GM23338 (cell line): ENCODE data around the gene SP6. TPM values are rescaled to one million over a fixed set of nuclear protein-coding genes. Genes with fewer than 3 reads are reported as not detected.

Source experiments
- ATAC-seq: fragments of 200-7000 bp; cut with Tn5 transposase; 3 replicates; pipeline ENCODE4 v1.9.1; 2020
- DNase-seq: peaks from one replicate; pipeline ENCODE4 v3.0.0-alpha.2; 2015; ENCODE audit warnings: low spot score
- H2AFZ ChIP-seq: fragments of 200-600 bp; sonication (generic); 2 replicates; pipeline ENCODE4 v1.8.0; 2016; ENCODE audit warnings: antibody characterized with exemption, mild to moderate bottlenecking, moderate library complexity
- H3F3A ChIP-seq: fragments of 200-600 bp; sonication (generic); replicated peaks from 2 replicates; pipeline ENCODE4 v1.8.0; 2017; ENCODE audit warnings: antibody characterized with exemption, mixed run types, low read depth
- H3K27ac ChIP-seq: fragments of 200-600 bp; sonication (generic); 2 replicates; pipeline ENCODE4 v1.6.1; 2016; ENCODE audit warnings: low read depth
- H3K27me3 ChIP-seq: fragments of 200-600 bp; sonication (generic); 2 replicates; pipeline ENCODE4 v1.8.0; 2016; ENCODE audit warnings: mild to moderate bottlenecking, mixed run types, moderate library complexity; ENCODE audit not compliant: insufficient read depth
- H3K36me3 ChIP-seq: fragments of 200-600 bp; sonication (generic); 2 replicates; pipeline ENCODE4 v1.8.0; 2016; ENCODE audit warnings: mild to moderate bottlenecking; ENCODE audit not compliant: insufficient read depth
- H3K4me1 ChIP-seq: fragments of 200-600 bp; sonication (generic); 2 replicates; pipeline ENCODE4 v1.8.0; 2016; ENCODE audit warnings: mild to moderate bottlenecking, moderate library complexity; ENCODE audit not compliant: insufficient read depth
- H3K4me2 ChIP-seq: fragments of 200-600 bp; sonication (generic); 2 replicates; pipeline ENCODE4 v1.7.1; 2017; ENCODE audit warnings: mixed run types
- H3K4me3 ChIP-seq: fragments of 200-600 bp; sonication (generic); 2 replicates; pipeline ENCODE4 v1.6.1; 2016; ENCODE audit warnings: mixed run types
- H3K79me2 ChIP-seq: fragments of 200-600 bp; sonication (generic); replicated peaks from 2 replicates; pipeline ENCODE4 v1.8.0; 2017; ENCODE audit warnings: mild to moderate bottlenecking; ENCODE audit not compliant: insufficient read depth
- H3K9me2 ChIP-seq: fragments of 200-600 bp; sonication (generic); 2 replicates; pipeline ENCODE4 v1.8.0; 2017; ENCODE audit not compliant: insufficient read depth
- H4K20me1 ChIP-seq: fragments of 200-600 bp; sonication (generic); replicated peaks from 2 replicates; pipeline ENCODE4 v1.8.0; 2017; ENCODE audit warnings: mild to moderate bottlenecking; ENCODE audit not compliant: insufficient read depth
- H3K27ac Mint-ChIP-seq: 2 replicates; pipeline ENCODE4 v1.8.0; 2020; ENCODE audit warnings: inconsistent platforms, mild to moderate bottlenecking, moderate library complexity, mixed read lengths
- H3K27me3 Mint-ChIP-seq: 3 replicates; pipeline ENCODE4 v1.8.0; 2022; ENCODE audit warnings: low read depth, mild to moderate bottlenecking, moderate library complexity, mixed read lengths, inconsistent platforms; ENCODE audit not compliant: insufficient read depth, poor library complexity
- H3K36me3 Mint-ChIP-seq: 3 replicates; pipeline ENCODE4 v1.8.0; 2021; ENCODE audit warnings: low read depth, mild to moderate bottlenecking, inconsistent platforms, moderate library complexity, mixed read lengths
- H3K4me1 Mint-ChIP-seq: 3 replicates; pipeline ENCODE4 v1.8.0; 2020; ENCODE audit warnings: mild to moderate bottlenecking, inconsistent platforms, mixed read lengths
- H3K4me3 Mint-ChIP-seq: 3 replicates; pipeline ENCODE4 v1.8.0; 2021; ENCODE audit warnings: moderate library complexity, mild to moderate bottlenecking, inconsistent platforms, mixed read lengths
- H3K9me3 Mint-ChIP-seq: 3 replicates; pipeline ENCODE4 v1.8.0; 2020; ENCODE audit warnings: moderate library complexity, mild to moderate bottlenecking, inconsistent platforms, mixed read lengths
- CREB1 ChIP-seq: fragments of 250-450 bp; sonication (Bioruptor Pico); IDR thresholded peaks from 2 replicates; pipeline ENCODE4 v1.5.0; 2020; ENCODE audit warnings: low read depth, mild to moderate bottlenecking, moderate library complexity
- EZH2 ChIP-seq: fragments of 200-600 bp; sonication (generic); IDR thresholded peaks from one replicate; pipeline ENCODE4 v1.8.0; 2017; ENCODE audit warnings: antibody characterized with exemption, mild to moderate bottlenecking, low read depth; ENCODE audit not compliant: unreplicated experiment
- EZH2phosphoT487 ChIP-seq: fragments of 200-600 bp; sonication (generic); IDR thresholded peaks from one replicate; pipeline ENCODE4 v1.8.1; 2018; ENCODE audit warnings: antibody characterized with exemption; ENCODE audit not compliant: unreplicated experiment
- JUNB ChIP-seq: IDR thresholded peaks from one replicate; pipeline ENCODE4 v1.6.1; 2016; ENCODE audit warnings: antibody characterized with exemption; ENCODE audit not compliant: unreplicated experiment
- NANOG ChIP-seq: IDR thresholded peaks from 2 replicates; pipeline ENCODE4 v1.6.1; 2016; ENCODE audit warnings: antibody characterized with exemption, borderline replicate concordance
- ZNF114 ChIP-seq: fragments of 250-450 bp; sonication (Bioruptor Pico); IDR thresholded peaks from 2 replicates; pipeline ENCODE4 v1.5.0; 2020; ENCODE audit warnings: mild to moderate bottlenecking, moderate library complexity
- polyA plus RNA-seq: library from polyadenylated mRNA; unstranded; fragments of >200 nt; fragmentation: Nextera tagmentation; extraction: Ambion mirVana; gene quantifications from 2 replicates; pipeline ENCODE4 v1.2.1, GENCODE V29; 2016
- total RNA-seq: library from RNA; depleted of rRNA; stranded (reverse); fragments of >200 nt; shearing (Covaris generic); gene quantifications from 2 replicates; pipeline ENCODE4 v1.2.3, GENCODE V29; 2014
- TF ChIP-seq, protein P1 (sequence below), 2 experiments: fragments of 200-600 bp in 1 of 2; sonication (generic) in 1 of 2; conservative IDR thresholded peaks; 2 replicates each; pipeline versions ENCODE4 v1.5.1 to v1.6.1; 2016 to 2017; ENCODE audit warnings: antibody characterized with exemption in 2 of 2, low read depth in 2 of 2, mild to moderate bottlenecking in 2 of 2, moderate library complexity in 1 of 2
- TF ChIP-seq, protein P2 (sequence below): IDR thresholded peaks from 2 replicates; pipeline ENCODE4 v1.6.1; 2016; ENCODE audit warnings: antibody characterized with exemption
- TF ChIP-seq, protein P3 (sequence below): fragments of 250-450 bp; sonication (Bioruptor Pico); IDR thresholded peaks from 2 replicates; pipeline ENCODE4 v1.5.0; 2020; ENCODE audit warnings: mild to moderate bottlenecking, moderate library complexity

The SP6 gene
- total and polyA plus RNA-seq, 2 experiments from 2014 or later = 0.13 to 1.0 TPM

DNA sequence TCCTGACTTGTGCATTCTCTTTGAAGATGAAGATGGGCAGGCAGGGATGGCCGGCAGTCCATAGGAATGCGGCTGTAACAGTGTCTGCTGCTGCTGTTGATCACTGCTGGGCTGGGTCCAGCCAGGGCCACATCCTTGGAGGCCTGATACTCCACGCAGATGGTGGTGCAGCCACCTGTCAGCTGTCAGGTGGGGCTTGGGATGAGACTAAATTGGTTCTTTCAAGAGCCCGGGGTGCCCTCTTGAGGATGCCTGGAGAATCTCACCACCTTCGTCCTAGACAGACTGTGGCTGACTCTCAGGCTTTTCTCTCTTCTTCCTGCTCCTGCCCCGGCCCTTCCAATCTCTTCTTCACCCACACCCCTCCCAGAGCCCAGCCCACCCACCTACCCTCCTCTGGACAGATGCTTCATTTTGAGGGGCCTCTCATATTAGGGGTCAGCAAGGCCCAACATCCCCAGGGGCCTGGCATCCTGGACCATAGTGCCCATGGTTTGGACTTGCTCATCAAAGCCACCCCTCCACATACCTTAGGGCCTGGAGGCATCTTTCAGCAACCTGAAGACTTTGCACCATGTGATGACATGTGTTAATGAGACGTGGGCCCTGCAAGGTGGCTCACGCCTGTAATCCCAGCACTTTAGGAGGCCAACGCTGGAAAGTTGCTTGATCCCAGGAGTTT lies 48.5 kb downstream of the SP6 start:
- Mint-ChIP-seq H3K9me3 (no peaks in the 10 kb centered on the region), H3K27me3 (peaks cover 8% of the 10 kb centered on the region), H3K4me1 (no peaks in the 10 kb centered on the region), H3K27ac (no peak overlapping the region), H3K4me3 (no peak overlapping the region), H3K36me3 (no peaks in the 10 kb centered on the region)
- no peaks in the 10 kb centered on the region for H3K9me2 ChIP-seq
- H3F3A ChIP-seq = no peaks in the 10 kb centered on the region
- H3K4me2 ChIP-seq = no peak overlapping the region
- no peaks in the 10 kb centered on the region for H3K27me3 ChIP-seq
- no peaks in the 10 kb centered on the region for H3K79me2 ChIP-seq
- H3K4me1 ChIP-seq = no peaks in the 10 kb centered on the region
- ATAC-seq = peak; percentile 98
- DNase-seq = peak; percentile 91
- H3K36me3 ChIP-seq = no peaks in the 10 kb centered on the region
- no peak overlapping the region for H3K27ac ChIP-seq
- TF ChIP-seq EZH2phosphoT487 = no peak
- no peak for TF ChIP-seq ZNF114
- no peak for TF ChIP-seq JUNB
- no peak for TF ChIP-seq CREB1 (CRISPR knock-in tag)
- TF ChIP-seq, protein P1, sequence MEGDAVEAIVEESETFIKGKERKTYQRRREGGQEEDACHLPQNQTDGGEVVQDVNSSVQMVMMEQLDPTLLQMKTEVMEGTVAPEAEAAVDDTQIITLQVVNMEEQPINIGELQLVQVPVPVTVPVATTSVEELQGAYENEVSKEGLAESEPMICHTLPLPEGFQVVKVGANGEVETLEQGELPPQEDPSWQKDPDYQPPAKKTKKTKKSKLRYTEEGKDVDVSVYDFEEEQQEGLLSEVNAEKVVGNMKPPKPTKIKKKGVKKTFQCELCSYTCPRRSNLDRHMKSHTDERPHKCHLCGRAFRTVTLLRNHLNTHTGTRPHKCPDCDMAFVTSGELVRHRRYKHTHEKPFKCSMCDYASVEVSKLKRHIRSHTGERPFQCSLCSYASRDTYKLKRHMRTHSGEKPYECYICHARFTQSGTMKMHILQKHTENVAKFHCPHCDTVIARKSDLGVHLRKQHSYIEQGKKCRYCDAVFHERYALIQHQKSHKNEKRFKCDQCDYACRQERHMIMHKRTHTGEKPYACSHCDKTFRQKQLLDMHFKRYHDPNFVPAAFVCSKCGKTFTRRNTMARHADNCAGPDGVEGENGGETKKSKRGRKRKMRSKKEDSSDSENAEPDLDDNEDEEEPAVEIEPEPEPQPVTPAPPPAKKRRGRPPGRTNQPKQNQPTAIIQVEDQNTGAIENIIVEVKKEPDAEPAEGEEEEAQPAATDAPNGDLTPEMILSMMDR (conservative IDR thresholded peaks at IDR 0.05; ENCODE audit: low read depth in 2 of 2) = peak; percentile 65 to 83
- no peak for TF ChIP-seq NANOG
- H4K20me1 ChIP-seq = no peaks in the 10 kb centered on the region; the same call in 1 of the 2 replicates
- H3K4me3 ChIP-seq = no peak overlapping the region
- no peak overlapping the region for H2AFZ ChIP-seq

DNA sequence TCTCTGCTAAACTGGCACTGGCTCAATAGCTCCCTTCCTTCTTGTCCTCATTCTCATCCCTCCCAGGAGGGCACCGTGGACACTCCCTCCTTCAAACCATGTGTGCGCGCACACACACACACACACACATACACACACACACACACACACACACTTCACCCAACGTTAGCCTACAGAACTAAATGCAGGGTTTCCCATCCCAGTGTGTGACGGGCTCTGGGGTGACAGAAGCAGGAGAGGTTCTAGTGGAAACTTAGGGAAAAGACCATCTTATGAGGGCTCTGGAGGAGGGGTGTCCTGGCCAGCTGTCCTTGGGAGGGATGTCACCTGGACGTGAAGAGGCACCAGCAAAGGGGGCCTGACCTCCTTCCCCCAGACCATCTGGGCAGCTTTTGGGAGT lies 49.1 kb downstream of the SP6 start:
- no peak for ATAC-seq
- Mint-ChIP-seq H3K27ac (no peak overlapping the region), H3K9me3 (no peaks in the 10 kb centered on the region), H3K27me3 (peaks cover 8% of the 10 kb centered on the region), H3K36me3 (no peaks in the 10 kb centered on the region), H3K4me3 (no peak overlapping the region), H3K4me1 (no peaks in the 10 kb centered on the region)
- no peak overlapping the region for H3K27ac ChIP-seq
- H4K20me1 ChIP-seq = no peaks in the 10 kb centered on the region; the same call in 1 of the 2 replicates
- H2AFZ ChIP-seq = no peak overlapping the region
- no peak overlapping the region for H3K4me2 ChIP-seq
- no peaks in the 10 kb centered on the region for H3F3A ChIP-seq
- no peaks in the 10 kb centered on the region for H3K79me2 ChIP-seq
- no peaks in the 10 kb centered on the region for H3K36me3 ChIP-seq
- H3K4me3 ChIP-seq = no peak overlapping the region
- no peaks in the 10 kb centered on the region for H3K4me1 ChIP-seq
- H3K9me2 ChIP-seq = no peaks in the 10 kb centered on the region
- no peak for DNase-seq
- no peaks in the 10 kb centered on the region for H3K27me3 ChIP-seq
- TF ChIP-seq NANOG = no peak
- no peak for TF ChIP-seq EZH2
- TF ChIP-seq, protein P2, sequence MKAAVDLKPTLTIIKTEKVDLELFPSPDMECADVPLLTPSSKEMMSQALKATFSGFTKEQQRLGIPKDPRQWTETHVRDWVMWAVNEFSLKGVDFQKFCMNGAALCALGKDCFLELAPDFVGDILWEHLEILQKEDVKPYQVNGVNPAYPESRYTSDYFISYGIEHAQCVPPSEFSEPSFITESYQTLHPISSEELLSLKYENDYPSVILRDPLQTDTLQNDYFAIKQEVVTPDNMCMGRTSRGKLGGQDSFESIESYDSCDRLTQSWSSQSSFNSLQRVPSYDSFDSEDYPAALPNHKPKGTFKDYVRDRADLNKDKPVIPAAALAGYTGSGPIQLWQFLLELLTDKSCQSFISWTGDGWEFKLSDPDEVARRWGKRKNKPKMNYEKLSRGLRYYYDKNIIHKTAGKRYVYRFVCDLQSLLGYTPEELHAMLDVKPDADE = no peak
- TF ChIP-seq, protein P3, sequence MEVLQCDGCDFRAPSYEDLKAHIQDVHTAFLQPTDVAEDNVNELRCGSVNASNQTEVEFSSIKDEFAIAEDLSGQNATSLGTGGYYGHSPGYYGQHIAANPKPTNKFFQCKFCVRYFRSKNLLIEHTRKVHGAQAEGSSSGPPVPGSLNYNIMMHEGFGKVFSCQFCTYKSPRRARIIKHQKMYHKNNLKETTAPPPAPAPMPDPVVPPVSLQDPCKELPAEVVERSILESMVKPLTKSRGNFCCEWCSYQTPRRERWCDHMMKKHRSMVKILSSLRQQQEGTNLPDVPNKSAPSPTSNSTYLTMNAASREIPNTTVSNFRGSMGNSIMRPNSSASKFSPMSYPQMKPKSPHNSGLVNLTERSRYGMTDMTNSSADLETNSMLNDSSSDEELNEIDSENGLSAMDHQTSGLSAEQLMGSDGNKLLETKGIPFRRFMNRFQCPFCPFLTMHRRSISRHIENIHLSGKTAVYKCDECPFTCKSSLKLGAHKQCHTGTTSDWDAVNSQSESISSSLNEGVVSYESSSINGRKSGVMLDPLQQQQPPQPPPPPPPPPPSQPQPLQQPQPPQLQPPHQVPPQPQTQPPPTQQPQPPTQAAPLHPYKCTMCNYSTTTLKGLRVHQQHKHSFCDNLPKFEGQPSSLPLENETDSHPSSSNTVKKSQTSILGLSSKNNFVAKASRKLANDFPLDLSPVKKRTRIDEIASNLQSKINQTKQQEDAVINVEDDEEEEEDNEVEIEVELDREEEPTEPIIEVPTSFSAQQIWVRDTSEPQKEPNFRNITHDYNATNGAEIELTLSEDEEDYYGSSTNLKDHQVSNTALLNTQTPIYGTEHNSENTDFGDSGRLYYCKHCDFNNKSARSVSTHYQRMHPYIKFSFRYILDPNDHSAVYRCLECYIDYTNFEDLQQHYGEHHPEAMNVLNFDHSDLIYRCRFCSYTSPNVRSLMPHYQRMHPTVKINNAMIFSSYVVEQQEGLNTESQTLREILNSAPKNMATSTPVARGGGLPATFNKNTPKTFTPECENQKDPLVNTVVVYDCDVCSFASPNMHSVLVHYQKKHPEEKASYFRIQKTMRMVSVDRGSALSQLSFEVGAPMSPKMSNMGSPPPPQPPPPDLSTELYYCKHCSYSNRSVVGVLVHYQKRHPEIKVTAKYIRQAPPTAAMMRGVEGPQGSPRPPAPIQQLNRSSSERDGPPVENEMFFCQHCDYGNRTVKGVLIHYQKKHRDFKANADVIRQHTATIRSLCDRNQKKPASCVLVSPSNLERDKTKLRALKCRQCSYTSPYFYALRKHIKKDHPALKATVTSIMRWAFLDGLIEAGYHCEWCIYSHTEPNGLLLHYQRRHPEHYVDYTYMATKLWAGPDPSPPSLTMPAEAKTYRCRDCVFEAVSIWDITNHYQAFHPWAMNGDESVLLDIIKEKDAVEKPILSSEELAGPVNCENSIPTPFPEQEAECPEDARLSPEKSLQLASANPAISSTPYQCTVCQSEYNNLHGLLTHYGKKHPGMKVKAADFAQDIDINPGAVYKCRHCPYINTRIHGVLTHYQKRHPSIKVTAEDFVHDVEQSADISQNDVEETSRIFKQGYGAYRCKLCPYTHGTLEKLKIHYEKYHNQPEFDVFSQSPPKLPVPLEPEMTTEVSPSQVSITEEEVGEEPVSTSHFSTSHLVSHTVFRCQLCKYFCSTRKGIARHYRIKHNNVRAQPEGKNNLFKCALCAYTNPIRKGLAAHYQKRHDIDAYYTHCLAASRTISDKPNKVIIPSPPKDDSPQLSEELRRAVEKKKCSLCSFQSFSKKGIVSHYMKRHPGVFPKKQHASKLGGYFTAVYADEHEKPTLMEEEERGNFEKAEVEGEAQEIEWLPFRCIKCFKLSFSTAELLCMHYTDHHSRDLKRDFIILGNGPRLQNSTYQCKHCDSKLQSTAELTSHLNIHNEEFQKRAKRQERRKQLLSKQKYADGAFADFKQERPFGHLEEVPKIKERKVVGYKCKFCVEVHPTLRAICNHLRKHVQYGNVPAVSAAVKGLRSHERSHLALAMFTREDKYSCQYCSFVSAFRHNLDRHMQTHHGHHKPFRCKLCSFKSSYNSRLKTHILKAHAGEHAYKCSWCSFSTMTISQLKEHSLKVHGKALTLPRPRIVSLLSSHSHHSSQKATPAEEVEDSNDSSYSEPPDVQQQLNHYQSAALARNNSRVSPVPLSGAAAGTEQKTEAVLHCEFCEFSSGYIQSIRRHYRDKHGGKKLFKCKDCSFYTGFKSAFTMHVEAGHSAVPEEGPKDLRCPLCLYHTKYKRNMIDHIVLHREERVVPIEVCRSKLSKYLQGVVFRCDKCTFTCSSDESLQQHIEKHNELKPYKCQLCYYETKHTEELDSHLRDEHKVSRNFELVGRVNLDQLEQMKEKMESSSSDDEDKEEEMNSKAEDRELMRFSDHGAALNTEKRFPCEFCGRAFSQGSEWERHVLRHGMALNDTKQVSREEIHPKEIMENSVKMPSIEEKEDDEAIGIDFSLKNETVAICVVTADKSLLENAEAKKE (CRISPR knock-in tag) = no peak
